A549 (cell line): ENCODE data around the gene CYP4V2.

Experiments used
- CTCF ChIP-seq: fragments of >200 bp; sonication (Bioruptor Twin); formaldehyde crosslinking; IDR thresholded peaks from 3 replicates; pipeline ENCODE4 v1.5.1; 2016
- EP300 ChIP-seq, 2 experiments: fragments of >200 bp; sonication (Bioruptor Twin); formaldehyde crosslinking; IDR thresholded peaks; 2 replicates in 1 of 2; 3 replicates in 1 of 2; pipeline ENCODE4 v1.6.1; 2016 to 2017
- HOXA7 ChIP-seq: fragments of 250-450 bp; sonication (Bioruptor Pico); IDR thresholded peaks from 2 replicates; pipeline ENCODE4 v1.5.0; 2020; ENCODE audit warnings: mild to moderate bottlenecking, moderate library complexity
- MAX ChIP-seq: IDR thresholded peaks from 2 replicates; pipeline ENCODE4 v1.6.1; 2012
- MYC ChIP-seq: IDR thresholded peaks from 2 replicates; pipeline ENCODE4 v1.6.1; 2012; ENCODE audit warnings: mild to moderate bottlenecking, inconsistent platforms, low read length, improper control_type of control experiment, borderline replicate concordance
- NR3C1 ChIP-seq: fragments of >200 bp; sonication (Bioruptor Twin); formaldehyde crosslinking; IDR thresholded peaks from 3 replicates; pipeline ENCODE4 v1.6.1; 2017
- POLR2A ChIP-seq: IDR thresholded peaks from 2 replicates; pipeline ENCODE4 v1.6.1; 2012; ENCODE audit warnings: mild to moderate bottlenecking, low read length
- TF ChIP-seq, protein P1 (sequence below): fragments of 200-600 bp; sonication (generic); IDR thresholded peaks from 2 replicates; pipeline ENCODE4 v1.6.1; 2016; ENCODE audit warnings: antibody characterized with exemption, mild to moderate bottlenecking, moderate library complexity

GRCh38 chr4:186150926-186151325, 40.4 kb upstream of the CYP4V2 start:
- TF ChIP-seq CTCF (no peak), EP300 (IDR thresholded peaks at IDR 0.05) (no peak), POLR2A (no peak), HOXA7 (CRISPR knock-in tag) (no peak), MYC (no peak), MAX (no peak), NR3C1 (no peak)
- TF ChIP-seq, protein P1, sequence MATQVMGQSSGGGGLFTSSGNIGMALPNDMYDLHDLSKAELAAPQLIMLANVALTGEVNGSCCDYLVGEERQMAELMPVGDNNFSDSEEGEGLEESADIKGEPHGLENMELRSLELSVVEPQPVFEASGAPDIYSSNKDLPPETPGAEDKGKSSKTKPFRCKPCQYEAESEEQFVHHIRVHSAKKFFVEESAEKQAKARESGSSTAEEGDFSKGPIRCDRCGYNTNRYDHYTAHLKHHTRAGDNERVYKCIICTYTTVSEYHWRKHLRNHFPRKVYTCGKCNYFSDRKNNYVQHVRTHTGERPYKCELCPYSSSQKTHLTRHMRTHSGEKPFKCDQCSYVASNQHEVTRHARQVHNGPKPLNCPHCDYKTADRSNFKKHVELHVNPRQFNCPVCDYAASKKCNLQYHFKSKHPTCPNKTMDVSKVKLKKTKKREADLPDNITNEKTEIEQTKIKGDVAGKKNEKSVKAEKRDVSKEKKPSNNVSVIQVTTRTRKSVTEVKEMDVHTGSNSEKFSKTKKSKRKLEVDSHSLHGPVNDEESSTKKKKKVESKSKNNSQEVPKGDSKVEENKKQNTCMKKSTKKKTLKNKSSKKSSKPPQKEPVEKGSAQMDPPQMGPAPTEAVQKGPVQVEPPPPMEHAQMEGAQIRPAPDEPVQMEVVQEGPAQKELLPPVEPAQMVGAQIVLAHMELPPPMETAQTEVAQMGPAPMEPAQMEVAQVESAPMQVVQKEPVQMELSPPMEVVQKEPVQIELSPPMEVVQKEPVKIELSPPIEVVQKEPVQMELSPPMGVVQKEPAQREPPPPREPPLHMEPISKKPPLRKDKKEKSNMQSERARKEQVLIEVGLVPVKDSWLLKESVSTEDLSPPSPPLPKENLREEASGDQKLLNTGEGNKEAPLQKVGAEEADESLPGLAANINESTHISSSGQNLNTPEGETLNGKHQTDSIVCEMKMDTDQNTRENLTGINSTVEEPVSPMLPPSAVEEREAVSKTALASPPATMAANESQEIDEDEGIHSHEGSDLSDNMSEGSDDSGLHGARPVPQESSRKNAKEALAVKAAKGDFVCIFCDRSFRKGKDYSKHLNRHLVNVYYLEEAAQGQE, result no peak
